GM12872 (cell line): ENCODE measurements around the gene DMBX1.

Experiments used
- CTCF ChIP-seq: IDR thresholded peaks from 3 replicates; pipeline ENCODE4 v1.5.1; 2011; ENCODE audit warnings: low read depth, mild to moderate bottlenecking, low read length, moderate library complexity; ENCODE audit not compliant: insufficient read depth

DMBX1 gene

GRCh38 chr1:46469881-46470280, 19.8 kb upstream of the DMBX1 start:
- no peak for TF ChIP-seq CTCF

GRCh38 chr1:46471848-46472492, 17.7 kb upstream of the DMBX1 start:
- TF ChIP-seq CTCF, result no peak

GRCh38 chr1:46472498-46473181, 17.0 kb upstream of the DMBX1 start:
- no peak for TF ChIP-seq CTCF

- no peak for TF ChIP-seq CTCF
Measured at GRCh38 chr1:46473991-46474390, 15.6 kb upstream of the DMBX1 start.

- no peak for TF ChIP-seq CTCF
Measured at GRCh38 chr1:46474570-46474969, 15.1 kb upstream of the DMBX1 start.

- 0 out of 3 replicates have a peak, but pooled peaks have one; percentile 0 for TF ChIP-seq CTCF
Measured at GRCh38 chr1:46476673-46477072, 13.0 kb upstream of the DMBX1 start.

- TF ChIP-seq CTCF, result peak; percentile 95
Measured at GRCh38 chr1:46477153-46477929, 12.3 kb upstream of the DMBX1 start.
